Activated CD8-positive, alpha-beta memory T cell treated with anti-CD3 and anti-CD28 coated beads for 24 hours (primary cell): Measurements from ENCODE around the gene HAPSTR1.

Source experiments
- DNase-seq: peaks from one replicate; pipeline ENCODE4 v3.0.0-alpha.2; 2020

Gene HAPSTR1

GRCh38 chr16:9097266-9098219 lies 6.1 kb downstream of the HAPSTR1 start:
- no peak for DNase-seq

DNA sequence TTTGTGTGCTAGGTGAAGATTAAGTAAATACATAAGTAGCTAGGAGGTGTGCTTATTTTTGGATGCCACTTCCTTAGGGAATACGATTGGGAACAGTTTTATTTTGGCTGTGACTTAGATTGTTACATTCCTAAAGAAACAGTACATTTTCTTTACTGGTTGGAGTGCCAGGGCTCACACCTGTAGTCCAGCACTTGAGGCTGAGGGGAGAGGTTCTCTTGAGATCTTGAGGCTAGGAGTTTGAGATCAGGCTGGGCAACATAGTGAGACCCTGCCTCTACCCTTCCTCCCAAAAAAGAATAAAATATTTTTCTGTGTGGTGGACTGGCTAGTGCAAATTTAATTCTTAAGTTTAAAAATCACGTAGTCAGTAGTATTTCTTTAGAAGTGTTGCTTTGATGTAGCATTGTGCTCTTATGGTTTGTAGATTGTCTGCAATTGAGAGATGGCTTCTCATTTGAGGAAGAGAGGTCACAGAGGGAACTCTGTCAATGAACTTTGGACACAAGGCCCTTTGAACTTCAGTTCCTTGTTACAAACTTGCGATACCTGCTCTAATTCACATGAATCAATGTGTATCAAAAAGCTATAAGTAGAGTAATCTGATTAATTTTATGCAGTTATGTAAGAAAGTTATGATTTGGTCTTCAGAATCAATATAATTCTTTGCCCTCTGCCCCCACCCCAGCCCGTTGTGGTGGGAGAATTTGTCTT lies 7.1 kb downstream of the HAPSTR1 start:
- no peak for DNase-seq

DNA sequence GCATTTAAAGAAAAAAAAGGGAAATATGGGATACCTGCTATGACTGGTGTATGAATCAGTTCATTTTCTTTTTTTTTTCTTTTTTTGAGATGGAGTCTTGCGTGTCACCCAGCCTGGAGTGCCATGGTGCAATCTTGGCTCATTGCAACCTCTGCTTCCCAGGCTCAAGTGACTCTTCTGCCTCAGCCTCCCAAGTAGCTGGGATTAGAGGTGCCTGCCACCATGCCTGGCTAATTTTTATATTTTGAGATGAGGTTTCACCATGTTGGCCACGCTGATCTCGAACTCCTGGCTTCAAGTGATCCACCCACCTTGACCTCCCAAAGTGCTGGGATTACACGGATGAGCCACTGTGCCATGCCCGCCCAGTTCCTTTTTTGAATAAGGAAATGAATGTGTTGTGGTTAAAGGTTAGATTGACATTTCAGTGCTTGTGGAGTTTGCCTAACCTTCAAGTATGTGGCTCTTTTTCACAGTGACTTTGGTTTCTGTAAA lies 7.7 kb downstream of the HAPSTR1 start:
- peak; percentile 55 for DNase-seq

DNA sequence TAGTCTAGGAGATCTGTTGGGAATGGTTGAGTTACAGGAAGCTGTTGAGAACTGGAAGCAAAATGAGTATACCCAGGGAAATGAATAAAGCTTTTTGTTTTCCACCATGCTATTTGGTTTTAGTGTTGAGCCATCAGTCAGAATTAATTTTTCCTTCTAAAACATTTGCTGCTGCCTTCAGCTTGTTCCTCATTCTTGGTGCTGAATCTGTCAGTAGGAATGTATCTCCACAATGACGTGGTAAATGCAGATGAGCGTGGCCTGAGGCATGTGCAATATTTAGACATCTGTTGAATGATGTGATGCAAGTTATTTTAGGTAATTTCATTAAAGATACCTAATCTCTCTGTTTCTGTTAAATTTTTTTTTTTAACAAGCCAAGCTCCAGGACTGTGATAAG lies 10.9 kb downstream of the HAPSTR1 start:
- DNase-seq = no peak

GRCh38 chr16:9102943-9103342 lies 11.5 kb downstream of the HAPSTR1 start:
- DNase-seq = peak; percentile 59

- peak; percentile 50 for DNase-seq
Observed at GRCh38 chr16:9103546-9103945, 12.1 kb downstream of the HAPSTR1 start.

DNA sequence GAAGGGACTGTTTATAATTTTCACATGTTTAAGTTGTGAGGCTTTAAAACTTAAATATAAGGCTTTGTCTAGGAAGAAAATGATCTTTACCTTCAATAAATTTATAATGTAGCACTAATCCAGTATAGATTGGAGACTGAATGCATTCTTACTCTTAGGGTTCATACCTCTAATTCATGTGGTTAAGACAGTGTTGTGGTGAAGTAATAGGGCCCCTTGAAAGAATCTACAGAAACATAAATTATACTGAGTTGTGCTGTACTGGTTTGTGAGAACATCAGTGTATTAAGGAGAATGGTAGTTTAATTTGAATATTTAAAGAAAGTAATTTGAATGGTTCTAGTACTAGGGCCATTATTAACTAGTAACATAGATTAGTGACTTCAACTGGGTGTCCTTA lies 13.7 kb downstream of the HAPSTR1 start:
- no peak for DNase-seq

DNA sequence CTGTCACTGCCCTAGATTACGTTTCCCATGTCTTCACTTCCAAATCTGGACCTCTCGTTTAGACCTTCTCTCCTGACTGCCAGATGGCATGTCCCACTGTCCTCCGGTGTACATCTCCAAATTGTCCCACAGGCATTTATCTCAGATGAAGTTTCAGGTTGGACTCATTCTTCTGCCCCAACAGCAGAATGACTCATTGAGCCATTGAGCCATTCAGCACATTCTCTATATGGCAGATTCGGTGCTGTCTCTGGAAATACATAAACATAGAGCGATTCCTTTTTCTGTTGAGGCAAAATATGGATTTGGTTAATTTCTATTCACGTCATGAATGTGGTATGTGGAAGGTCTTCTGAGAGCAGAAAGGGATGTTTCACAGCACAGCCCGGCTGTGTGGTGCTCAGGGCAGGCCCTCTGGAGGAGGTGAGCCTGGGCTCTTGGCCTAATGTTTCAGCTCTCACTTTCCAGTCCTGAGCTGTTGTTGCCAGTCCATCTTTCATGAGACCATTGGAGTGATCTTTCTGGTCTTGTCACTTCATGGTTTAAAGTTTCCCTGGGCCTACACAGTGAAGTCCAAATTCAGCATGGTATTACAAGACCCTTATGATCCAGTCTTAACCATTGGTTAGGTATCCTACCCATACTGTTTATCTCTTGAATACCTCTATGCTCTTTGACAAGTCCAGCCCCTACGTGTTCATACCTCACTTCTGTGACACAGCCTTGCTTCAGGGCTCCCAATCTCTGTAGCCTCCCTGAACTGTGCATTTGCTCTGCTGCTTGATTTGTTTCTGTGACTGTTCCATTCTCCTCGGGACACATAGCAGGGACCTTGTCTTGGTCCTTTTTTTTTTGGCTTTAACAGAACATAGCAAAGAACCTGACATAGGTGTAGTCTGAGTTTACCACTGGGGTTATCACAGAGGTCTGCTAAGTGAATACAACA lies 15.9 kb downstream of the HAPSTR1 start:
- DNase-seq = peak; percentile 48

- peak; percentile 45 for DNase-seq
Observed at GRCh38 chr16:9109255-9109654, 17.8 kb downstream of the HAPSTR1 start.

GRCh38 chr16:9112166-9112843 lies 20.9 kb downstream of the HAPSTR1 start:
- DNase-seq = peak; percentile 56

DNA sequence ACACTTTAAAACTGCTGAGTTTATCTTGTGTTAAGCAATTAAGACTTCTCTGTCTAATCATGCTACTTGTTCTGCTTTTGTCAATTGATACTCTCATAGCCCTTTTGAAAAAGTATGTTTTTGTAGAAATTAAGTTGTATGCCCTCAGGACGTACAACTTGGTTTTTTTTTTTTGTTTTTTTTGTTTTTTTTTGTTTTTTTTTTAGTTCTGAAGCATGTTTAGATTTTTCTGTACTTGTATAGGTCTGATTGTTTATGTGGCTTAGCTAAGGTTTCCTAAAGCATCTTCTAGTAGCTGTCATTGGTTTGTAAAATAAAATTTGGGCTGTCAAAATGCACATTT lies 21.4 kb downstream of the HAPSTR1 start:
- DNase-seq = no peak

- no peak for DNase-seq
Observed at GRCh38 chr16:9113707-9114106, 22.3 kb downstream of the HAPSTR1 start.

DNA sequence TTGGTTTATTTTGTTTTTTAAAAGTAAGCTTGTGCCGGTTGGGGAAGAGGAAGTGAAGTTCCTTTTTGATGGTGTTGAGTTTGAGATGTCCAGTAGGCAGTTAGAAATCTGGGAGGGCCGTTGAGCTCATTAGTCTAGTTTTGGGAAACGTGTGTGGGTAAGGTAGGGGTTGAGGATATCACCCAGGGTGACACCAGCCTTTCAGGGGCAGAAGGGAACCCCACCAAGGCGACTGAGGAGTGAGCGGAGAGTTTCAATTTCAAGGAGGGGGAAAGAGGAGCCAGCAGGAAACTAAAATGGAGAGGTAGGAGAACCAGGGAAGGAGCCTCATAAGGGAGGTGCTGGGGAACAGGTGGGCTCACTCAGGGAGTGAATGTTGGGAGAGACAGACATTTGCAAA lies 22.7 kb downstream of the HAPSTR1 start:
- peak; percentile 51 for DNase-seq

DNA sequence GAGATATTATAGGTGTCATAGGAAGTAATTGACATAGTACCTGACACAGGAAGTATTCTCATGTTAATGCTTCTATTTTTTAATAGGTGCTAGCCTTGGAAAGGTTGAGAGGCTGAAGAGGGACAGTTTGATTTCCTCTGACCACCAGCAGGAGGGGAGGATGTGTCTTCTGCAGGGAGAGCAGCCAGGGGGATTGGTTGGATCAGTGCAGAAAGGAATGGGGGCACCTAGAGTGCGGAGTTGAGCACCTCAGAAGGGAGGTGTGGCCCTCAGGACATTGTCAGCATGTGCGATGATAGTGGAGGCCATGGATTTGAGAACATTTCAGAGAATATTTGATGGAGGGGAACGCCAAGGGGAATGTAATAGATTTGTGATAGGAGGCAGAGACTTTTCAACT lies 23.4 kb downstream of the HAPSTR1 start:
- no peak for DNase-seq

DNA sequence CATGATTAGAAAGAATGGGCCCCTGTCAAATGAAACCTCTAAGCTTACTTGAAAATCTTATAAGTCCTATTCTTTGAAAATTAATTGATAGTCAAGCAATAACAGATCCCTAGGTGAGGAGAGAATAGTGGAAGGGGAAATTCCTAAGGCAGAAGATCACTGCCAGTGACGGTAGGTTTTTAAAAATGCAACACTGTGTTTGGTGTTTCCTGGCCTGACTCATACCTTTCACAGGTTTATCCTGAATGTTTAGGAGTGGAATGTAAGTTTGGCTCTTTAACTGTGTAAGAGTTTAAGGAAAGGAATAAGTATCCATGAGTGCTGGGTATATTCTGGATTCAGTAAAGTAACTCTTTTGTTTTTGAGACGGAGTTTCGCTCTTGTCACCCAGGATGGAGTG lies 23.8 kb downstream of the HAPSTR1 start:
- no peak for DNase-seq

DNA sequence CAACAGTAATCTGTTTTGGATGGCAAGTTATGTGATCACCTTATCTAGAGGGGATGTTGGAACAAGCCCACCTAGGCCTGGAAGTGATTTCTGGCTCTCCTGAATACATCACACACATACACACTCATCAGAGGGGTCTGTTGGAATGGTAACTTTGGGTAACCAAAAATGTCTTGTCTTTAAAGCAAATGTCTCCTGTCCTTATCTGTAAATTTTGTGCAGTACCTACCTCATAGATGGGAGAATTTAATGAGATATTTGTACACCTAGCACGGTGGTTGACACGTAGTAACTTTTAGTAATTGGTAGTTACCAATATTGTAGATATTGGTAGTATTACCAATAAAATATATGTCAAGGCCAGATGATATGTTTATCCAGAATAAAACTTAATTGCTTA lies 24.7 kb downstream of the HAPSTR1 start:
- no peak for DNase-seq

GRCh38 chr16:9118170-9118569 lies 26.7 kb downstream of the HAPSTR1 start:
- DNase-seq = no peak

DNA sequence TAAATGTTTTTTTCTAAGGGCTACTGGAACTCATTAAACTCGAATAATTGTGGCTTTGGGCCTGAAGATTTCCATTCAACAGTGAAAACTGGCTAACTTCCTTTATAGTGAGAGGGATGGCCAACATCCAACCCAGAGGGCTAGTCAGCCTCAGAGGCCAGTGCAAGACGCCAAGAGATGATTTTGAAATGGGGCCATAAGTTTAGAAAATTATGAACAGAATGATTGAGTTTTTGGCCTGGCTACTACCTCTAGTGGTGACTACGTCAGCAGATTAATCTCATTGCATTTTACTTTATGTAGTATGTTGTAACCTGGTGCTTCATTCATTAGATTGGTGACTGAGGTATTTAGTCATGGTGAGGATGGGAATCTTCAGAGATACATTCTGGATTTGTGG lies 28.4 kb downstream of the HAPSTR1 start:
- no peak for DNase-seq

GRCh38 chr16:9122342-9122741 lies 30.9 kb downstream of the HAPSTR1 start:
- DNase-seq = peak; percentile 52

GRCh38 chr16:9122969-9123368 lies 31.5 kb downstream of the HAPSTR1 start:
- no peak for DNase-seq

DNA sequence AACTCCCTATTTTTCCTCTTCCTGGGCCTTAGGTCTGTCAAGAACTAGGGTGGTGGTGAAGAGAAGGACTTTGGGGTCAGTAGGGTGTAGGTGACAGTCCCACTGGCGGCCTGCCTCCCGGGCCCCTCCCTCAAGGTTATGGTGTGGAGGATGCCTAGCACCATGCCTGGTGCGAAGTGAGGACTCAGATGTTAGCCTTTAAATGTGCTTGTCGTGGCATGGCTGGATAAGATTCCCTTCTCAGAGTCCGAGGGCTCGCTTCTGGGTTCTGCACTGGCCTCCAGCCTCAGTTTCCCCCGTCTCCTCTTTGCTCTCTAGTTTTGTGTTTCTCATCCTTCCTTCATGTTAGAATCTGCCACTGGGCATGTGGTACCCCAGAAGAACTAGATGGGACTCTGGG lies 32.0 kb downstream of the HAPSTR1 start:
- DNase-seq = no peak

DNA sequence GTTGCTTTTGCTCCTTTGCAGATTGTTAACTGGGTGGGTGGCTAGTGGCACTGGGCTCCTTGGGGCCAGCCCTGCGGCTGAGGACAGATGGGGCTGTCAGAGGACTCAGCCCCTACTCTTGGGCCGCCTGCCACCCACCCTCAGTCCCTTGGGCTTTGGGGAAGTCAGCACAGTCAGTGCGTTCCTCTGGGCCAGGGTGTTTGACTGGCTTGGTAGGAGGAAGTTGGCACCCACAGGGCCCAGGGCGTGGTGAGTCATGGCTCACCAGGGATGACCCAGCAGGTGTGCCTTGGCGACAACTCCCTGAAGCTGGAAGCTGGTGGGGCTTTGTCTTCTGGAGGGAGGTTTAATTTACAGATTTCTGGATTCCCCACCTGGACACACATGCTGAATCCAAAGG lies 32.4 kb downstream of the HAPSTR1 start:
- peak; percentile 56 for DNase-seq
